ENCODE data around the gene CPEB4.
A peak's percentile ranks its signal among the peaks of the same experiment; 100 is the strongest.

CPEB4 gene

DNA sequence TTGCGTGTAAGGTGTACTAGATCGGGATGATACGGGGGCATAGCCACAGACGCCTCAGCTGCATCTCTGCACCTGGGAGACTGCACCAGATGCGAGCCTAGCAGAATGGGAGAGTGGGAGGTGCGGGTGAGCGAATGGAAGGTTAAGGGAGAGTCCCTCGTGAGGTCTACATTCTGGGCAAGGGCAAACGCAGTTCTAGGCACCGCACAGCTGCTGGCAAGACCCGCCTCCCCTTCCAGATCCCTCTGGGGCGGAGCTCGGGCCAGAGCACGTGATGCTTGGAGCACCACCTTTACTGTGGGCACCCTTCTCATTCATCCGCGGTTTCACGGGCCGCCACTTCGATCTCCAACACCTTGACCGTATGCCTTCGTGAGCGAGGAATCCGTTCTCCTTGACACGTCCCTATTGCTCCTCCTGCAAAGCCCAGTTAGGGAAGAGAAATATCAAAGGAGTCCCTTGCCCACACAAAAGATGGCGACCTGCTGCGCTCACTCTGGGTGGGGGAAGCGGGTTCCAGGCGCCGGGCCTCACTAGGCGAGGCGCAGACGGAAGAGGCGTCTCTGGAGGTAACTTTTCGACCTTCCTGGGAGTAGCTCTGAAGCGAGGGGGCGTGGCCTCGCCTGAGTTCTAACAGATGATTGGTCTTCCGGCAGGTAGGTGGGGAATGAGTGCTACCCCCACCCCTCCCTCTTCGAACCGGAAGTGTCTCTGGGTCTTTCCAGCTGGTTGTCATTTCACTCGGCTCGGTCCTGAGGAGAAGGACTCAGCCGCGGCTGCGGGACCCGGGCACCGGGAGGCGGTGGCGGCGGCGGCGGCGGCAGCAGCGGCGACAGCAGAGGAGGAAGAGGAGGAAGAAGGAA, at the start of gene CPEB4:
Gene CPEB4, plus strand, starts transcription at position 740 of the 863 bp plus-strand sequence. CDS start 1,385 bp downstream, outside the sequence.
- TF ChIP-seq GATA2 (IDR thresholded peaks at IDR 0.05; ENCODE audit: low read depth, low read length): peak; percentile 71
- TF ChIP-seq GATA3 (IDR thresholded peaks at IDR 0.05; ENCODE audit: low read depth, low read length): no peak

DNA sequence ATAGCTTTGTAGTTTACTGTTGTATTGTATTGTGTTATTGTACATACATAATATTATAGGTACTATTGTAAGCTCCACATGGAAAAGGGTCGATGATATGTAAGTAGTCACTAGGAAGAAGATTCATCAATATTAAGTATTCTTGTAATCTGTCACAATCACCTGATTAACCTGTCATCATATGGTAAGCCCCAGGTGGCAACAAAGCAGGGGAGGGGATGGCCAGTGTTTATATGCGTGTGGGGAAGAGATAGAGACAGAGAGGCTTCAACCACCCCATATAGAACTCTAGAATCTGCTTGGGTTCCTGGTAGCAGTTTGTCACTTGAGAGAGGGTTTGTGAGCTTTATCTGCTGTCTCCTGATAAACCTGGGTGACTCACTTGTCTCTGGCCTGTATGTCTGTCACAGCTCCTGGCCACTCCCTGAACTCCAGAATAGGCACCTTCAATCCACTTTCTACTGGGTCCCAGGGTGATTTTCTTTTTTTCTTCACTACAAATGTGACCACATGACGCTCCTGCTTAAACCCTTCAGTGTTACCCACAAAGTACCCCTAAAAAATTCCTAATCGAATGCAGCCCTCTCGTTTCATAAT, 48.9 kb upstream of the CPEB4 start:
- TF ChIP-seq GATA3 (IDR thresholded peaks at IDR 0.05; ENCODE audit: low read depth, low read length) (no peak), GATA2 (IDR thresholded peaks at IDR 0.05; ENCODE audit: low read depth, low read length) (no peak)

DNA sequence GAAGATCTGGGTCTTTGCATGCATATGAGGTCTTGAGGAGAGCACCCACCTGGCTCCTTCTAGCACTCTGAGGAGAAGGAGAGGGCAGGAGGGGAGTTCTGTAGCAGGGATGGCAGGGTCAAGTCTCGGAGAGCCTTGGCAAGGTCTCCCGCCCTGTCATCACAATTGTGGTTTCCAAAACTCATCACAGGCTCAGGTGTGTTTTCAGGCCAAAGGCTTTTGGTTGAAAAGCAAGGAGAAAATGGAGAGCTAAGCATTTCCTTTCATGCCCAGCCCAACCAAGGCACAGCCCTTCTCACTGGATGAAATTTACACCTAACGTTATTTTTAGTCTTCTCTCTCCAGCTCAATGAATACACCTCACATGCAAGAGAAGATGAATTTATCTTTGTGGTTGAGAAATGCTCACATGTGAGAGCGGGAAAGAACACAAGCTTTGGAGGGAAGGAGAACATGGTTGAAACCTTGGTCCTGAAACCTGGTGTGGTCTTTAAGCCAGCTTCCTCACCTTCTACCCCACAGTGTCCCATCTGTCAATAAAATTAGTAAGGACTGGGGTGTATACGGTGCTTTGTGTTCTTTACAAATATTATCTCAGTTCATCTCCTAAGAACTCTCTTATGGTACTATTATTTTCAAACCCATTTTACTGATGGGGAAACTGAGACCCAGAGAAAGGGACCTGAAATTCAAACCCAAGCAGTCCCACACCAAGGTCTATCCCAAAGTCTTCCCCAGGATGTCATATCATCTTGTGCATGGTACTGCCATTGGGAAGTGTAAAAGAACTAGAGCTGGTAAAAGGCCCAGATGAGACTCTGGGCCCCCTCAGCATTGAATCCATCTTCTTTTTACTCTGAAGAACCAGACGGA, 47.8 kb upstream of the CPEB4 start:
- TF ChIP-seq GATA3 (IDR thresholded peaks at IDR 0.05; ENCODE audit: low read depth, low read length) (no peak), GATA2 (IDR thresholded peaks at IDR 0.05; ENCODE audit: low read depth, low read length) (no peak)

DNA sequence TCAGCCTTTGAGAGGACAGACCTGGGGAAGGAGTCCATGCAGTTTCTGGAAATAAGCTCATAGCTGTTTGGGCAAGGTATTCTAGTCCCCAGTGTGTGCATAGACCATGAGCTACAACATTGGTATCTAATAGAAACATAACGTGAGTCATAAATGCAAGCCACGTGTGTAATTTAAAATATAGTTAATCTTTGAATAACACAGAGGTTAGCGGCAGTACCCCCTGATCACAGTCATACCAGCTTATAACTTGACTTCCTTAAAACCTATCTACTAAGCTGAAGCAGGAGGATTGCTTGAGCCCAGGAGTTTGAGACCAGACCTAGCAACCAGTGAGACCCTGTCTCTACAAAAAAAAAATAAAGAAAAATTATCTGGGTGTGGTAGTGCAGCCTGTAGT, 46.4 kb upstream of the CPEB4 start:
- no peak for TF ChIP-seq GATA2 (IDR thresholded peaks at IDR 0.05; ENCODE audit: low read depth, low read length)
- no peak for TF ChIP-seq GATA3 (IDR thresholded peaks at IDR 0.05; ENCODE audit: low read depth, low read length)

DNA sequence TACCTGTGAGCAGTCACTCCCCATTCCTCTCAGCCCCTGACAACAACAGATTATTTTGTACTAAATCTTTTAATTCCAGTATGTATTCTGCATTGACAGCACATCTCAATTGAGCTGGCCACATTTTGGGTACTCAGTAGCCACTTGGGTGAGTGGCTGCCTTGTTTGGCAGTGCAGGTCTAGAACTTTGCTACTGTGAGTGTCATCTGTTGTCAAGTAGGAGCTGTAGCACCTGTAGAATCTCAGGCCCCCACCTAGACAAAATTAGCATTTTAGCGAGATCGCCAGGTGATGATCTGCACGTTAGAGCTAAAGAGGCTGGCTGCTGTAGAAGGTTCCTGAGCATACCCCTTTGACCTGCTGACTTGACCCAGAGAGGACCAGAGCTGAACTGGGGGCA, 44.4 kb upstream of the CPEB4 start:
- TF ChIP-seq GATA2 (IDR thresholded peaks at IDR 0.05; ENCODE audit: low read depth, low read length) (no peak), GATA3 (IDR thresholded peaks at IDR 0.05; ENCODE audit: low read depth, low read length) (no peak)

DNA sequence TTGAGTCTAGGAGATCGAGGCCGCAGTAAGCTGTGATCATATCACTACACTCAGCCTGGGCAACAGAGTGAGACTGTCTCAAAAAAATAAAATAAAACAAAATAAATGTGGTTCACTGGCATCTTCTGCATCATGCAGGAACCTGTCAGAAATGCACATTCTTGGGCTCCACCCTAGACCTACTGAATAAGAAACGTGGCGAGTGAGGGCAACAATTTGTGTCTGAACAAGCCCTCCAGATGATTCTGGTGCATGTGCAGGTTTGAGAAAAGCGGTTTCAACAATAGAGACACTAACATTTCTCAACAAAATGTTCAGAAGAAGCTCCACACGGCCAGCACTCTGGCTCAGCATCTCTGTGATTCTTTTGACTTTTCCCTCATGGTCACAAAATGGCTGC, 42.8 kb upstream of the CPEB4 start:
- no peak for TF ChIP-seq GATA3 (IDR thresholded peaks at IDR 0.05; ENCODE audit: low read depth, low read length)
- TF ChIP-seq GATA2 (IDR thresholded peaks at IDR 0.05; ENCODE audit: low read depth, low read length): no peak

DNA sequence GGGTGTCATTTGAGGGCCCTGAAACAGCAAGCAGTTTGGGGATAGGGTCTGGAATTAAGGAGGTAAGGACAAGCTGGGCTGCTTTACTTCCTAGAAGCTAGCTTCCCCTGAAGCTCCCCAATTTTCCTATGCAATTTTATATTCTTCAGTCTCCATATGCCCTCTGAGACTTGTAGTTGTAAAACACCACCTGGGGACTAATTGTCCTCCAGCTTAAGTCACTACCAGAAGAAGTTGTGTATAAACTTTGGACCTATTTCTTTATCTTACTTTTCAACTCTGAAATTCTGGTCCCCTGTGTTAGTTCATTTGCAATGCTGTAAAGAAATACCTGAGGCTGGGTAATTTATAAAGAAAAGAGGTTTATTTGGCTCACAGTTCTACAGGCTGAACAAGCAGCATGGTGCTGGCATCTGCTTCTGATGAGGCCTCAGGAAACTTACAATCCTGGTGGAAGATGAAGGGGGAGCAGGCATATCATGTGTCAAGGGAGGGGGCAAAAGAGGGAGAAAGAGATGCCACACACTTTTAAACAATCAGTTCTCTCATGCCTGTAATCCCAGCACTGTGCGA, 41.1 kb upstream of the CPEB4 start:
- no peak for TF ChIP-seq GATA2 (IDR thresholded peaks at IDR 0.05; ENCODE audit: low read depth, low read length)
- TF ChIP-seq GATA3 (IDR thresholded peaks at IDR 0.05; ENCODE audit: low read depth, low read length): no peak

DNA sequence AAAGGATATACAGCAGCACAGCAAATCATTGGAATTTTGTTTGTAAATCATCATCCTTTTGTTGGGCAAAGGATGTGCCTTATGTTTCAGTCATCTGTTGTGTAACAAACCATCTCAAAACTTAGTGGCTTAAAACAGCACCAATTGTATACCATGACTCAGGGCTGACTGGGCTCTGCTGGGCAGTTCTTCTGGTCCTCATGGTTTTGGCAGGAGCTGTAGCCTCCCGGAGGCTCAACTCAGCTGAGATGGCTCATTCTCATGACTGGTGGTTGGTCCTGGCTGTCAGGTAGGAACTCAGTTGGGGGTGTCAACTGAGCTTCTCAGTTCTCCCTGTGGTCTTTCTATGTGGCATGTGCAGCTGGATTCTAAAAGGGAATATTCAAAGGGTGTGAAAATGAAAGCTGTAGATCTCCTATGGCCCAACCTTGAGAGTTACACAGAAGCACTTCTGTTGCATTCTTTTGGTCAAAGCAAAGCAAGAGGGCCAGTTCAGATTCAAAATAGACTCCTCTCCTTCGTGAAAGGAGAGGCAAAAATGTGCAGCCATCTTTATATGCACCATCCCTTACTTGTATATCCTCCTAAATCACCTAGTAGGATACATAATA, 39.1 kb upstream of the CPEB4 start:
- TF ChIP-seq GATA2 (IDR thresholded peaks at IDR 0.05; ENCODE audit: low read depth, low read length): no peak
- TF ChIP-seq GATA3 (IDR thresholded peaks at IDR 0.05; ENCODE audit: low read depth, low read length): no peak

DNA sequence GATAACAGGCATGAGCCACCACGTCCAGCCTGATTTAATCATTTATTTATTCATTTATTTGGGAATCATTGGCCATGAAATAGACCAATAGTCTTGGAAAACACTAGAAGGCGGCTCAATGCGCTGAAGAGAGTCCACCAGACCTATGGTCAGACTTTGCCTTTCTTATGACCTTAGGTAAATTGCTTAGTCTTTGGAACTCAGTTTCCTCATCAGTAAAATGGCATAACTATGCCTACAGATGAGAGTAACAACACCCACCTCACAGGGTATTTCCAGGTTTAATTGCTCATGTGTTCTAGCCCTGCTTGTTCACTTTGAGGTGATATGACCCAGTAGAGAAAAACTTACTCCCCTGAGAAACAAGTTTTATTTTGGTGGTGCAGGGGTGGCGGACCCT, 38.2 kb upstream of the CPEB4 start:
- no peak for TF ChIP-seq GATA2 (IDR thresholded peaks at IDR 0.05; ENCODE audit: low read depth, low read length)
- no peak for TF ChIP-seq GATA3 (IDR thresholded peaks at IDR 0.05; ENCODE audit: low read depth, low read length)

DNA sequence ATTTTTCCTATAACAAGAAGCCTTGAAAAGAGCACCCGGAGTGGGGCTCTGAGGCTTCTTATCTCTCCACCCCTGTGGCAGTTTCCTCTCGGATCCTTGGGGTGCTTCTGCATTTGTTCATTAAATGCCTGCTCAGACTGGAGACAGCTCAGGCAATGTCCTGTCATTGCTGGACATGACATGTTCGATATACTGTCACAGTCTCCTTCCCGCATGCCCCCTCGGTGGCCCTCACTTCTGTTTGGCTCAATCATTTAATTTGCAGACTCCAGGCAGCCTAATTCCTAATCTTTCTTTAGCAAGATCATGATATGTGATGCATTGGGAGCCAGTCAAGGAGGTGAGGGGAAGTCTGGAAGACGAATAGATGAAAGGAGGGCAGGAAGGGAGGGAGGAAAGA, 37.5 kb upstream of the CPEB4 start:
- no peak for TF ChIP-seq GATA2 (IDR thresholded peaks at IDR 0.05; ENCODE audit: low read depth, low read length)
- TF ChIP-seq GATA3 (IDR thresholded peaks at IDR 0.05; ENCODE audit: low read depth, low read length): no peak

DNA sequence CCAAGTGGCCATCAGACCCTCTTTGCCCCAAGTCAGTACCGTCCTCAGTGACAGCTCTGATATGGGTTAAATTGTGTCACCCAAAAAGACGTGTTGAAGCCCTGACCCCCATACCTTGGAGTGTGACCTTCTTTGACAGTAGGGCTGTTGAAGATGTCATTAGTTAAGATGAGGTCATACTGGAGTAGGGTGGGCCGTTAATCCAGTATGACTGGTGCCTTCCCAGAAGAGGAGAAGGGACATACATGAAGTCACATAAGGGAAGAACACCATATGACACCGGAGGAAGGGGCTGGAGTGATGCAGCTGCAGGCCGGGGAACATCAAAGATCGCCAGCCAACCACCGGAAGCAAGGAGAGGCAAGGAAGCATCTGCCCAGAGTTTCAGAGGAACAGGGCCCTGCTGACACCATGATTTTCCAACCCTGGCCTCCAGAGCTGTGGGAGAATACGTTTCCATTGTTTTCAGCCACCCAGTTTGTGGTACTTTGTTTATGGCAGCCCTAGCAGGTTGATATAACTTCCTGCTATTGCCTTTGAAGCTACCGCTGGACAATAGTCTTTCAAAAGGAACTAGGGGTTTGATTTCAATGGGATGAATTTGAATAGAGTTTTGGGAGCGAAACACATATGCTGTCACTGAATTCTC, 36.4 kb upstream of the CPEB4 start:
- TF ChIP-seq GATA3 (IDR thresholded peaks at IDR 0.05; ENCODE audit: low read depth, low read length): no peak

DNA sequence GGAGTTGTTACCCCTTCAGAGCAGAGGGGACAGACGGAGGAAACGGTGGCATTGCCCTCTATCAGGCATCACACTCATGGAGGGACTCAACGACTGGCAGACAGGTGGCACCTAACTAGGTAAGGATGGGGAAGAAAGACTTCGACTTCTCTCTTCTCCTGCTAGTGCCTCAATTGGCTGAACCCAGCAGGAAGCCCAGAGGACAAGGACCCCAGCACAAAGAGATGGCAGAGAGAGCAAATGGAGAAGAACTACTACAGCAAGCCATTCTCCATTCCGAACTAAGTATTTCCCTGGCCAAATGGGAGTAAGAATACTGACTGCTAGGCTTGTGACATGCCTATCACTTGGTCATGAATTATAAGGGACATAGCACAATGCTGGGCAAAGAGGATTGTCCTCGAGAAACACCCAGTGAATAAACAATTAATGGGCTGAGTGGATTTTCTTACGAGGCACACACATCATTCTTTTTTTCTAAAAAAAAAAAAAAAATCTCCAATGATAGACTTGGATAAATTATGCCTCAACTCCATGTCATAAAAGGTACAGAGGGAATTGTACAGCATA, 35.3 kb upstream of the CPEB4 start:
- TF ChIP-seq GATA3 (IDR thresholded peaks at IDR 0.05; ENCODE audit: low read depth, low read length): no peak
- TF ChIP-seq GATA2 (IDR thresholded peaks at IDR 0.05; ENCODE audit: low read depth, low read length): no peak

Measured in SH-SY5Y (cell line).